ENCODE results near the gene FUT7.

FUT7 gene

GRCh38 chr9:136997830-136998234 is 34.1 kb downstream of the FUT7 start:
- TF ChIP-seq EGR1 (IDR thresholded peaks at IDR 0.05) (no peak), REST (IDR thresholded peaks at IDR 0.05; ENCODE audit: low read depth) (no peak), EP300 (IDR thresholded peaks at IDR 0.05; ENCODE audit: borderline replicate concordance) (no peak), TAF1 (IDR thresholded peaks at IDR 0.05; ENCODE audit: low read depth) (no peak), TEAD4 (IDR thresholded peaks at IDR 0.05) (no peak), YY1 (IDR thresholded peaks at IDR 0.05; ENCODE audit: low read depth) (no peak), CREB1 (IDR thresholded peaks at IDR 0.05; ENCODE audit: low read depth) (no peak), CEBPB (IDR thresholded peaks at IDR 0.05) (no peak), MAX (IDR thresholded peaks at IDR 0.05) (no peak), ZBTB7A (IDR thresholded peaks at IDR 0.05; ENCODE audit: low read depth) (no peak), USF1 (IDR thresholded peaks at IDR 0.05) (no peak), NFIC (IDR thresholded peaks at IDR 0.05) (no peak), TCF12 (IDR thresholded peaks at IDR 0.05; ENCODE audit: low read depth) (no peak), RAD21 (IDR thresholded peaks at IDR 0.05; ENCODE audit: low read depth) (no peak), FOXM1 (IDR thresholded peaks at IDR 0.05; ENCODE audit: borderline replicate concordance, low read depth) (no peak)

- no peak for TF ChIP-seq REST (IDR thresholded peaks at IDR 0.05; ENCODE audit: low read depth)
- no peak for TF ChIP-seq CEBPB (IDR thresholded peaks at IDR 0.05)
- TF ChIP-seq USF1 (IDR thresholded peaks at IDR 0.05), result no peak
- no peak for TF ChIP-seq RAD21 (IDR thresholded peaks at IDR 0.05; ENCODE audit: low read depth)
- TF ChIP-seq FOXM1 (IDR thresholded peaks at IDR 0.05; ENCODE audit: borderline replicate concordance, low read depth), result no peak
- TF ChIP-seq YY1 (IDR thresholded peaks at IDR 0.05; ENCODE audit: low read depth), result no peak
- TF ChIP-seq ZBTB7A (IDR thresholded peaks at IDR 0.05; ENCODE audit: low read depth), result no peak
- TF ChIP-seq TCF12 (IDR thresholded peaks at IDR 0.05; ENCODE audit: low read depth), result no peak
- no peak for TF ChIP-seq TAF1 (IDR thresholded peaks at IDR 0.05; ENCODE audit: low read depth)
- no peak for TF ChIP-seq CREB1 (IDR thresholded peaks at IDR 0.05; ENCODE audit: low read depth)
- TF ChIP-seq MAX (IDR thresholded peaks at IDR 0.05), result no peak
- TF ChIP-seq TEAD4 (IDR thresholded peaks at IDR 0.05), result no peak
- TF ChIP-seq EGR1 (IDR thresholded peaks at IDR 0.05), result no peak
- no peak for TF ChIP-seq EP300 (IDR thresholded peaks at IDR 0.05; ENCODE audit: borderline replicate concordance)
- no peak for TF ChIP-seq NFIC (IDR thresholded peaks at IDR 0.05)
Observed at GRCh38 chr9:136997371-136997770, 34.5 kb downstream of the FUT7 start.

- TF ChIP-seq ZBTB7A (IDR thresholded peaks at IDR 0.05; ENCODE audit: low read depth), result peak; percentile 96
- TF ChIP-seq MAX (IDR thresholded peaks at IDR 0.05), result no peak
- TF ChIP-seq TEAD4 (IDR thresholded peaks at IDR 0.05), result peak; percentile 59; the same call in 1 of the 2 replicates
Observed at GRCh38 chr9:136996361-136997292, 35.3 kb downstream of the FUT7 start, which contains the start of gene CLIC3. CLIC3 (minus strand) TSS chr9:136996568; CDS start chr9:136996543, 25 bp downstream.

- TF ChIP-seq TAF1 (IDR thresholded peaks at IDR 0.05; ENCODE audit: low read depth) (no peak), FOXM1 (IDR thresholded peaks at IDR 0.05; ENCODE audit: borderline replicate concordance, low read depth) (no peak), EGR1 (IDR thresholded peaks at IDR 0.05) (no peak), CEBPB (IDR thresholded peaks at IDR 0.05) (no peak), NFIC (IDR thresholded peaks at IDR 0.05) (peak; percentile 52), ZBTB7A (IDR thresholded peaks at IDR 0.05; ENCODE audit: low read depth) (peak; percentile 63), YY1 (IDR thresholded peaks at IDR 0.05; ENCODE audit: low read depth) (no peak), CREB1 (IDR thresholded peaks at IDR 0.05; ENCODE audit: low read depth) (no peak), EP300 (IDR thresholded peaks at IDR 0.05; ENCODE audit: borderline replicate concordance) (no peak), RAD21 (IDR thresholded peaks at IDR 0.05; ENCODE audit: low read depth) (no peak), MAX (IDR thresholded peaks at IDR 0.05) (0 out of 2 replicates have a peak, but pooled peaks have one; percentile 21)
Observed at GRCh38 chr9:136995772-136996311, 36.0 kb downstream of the FUT7 start.
